ENCODE data around the gene DACT2. TPM values are rescaled to one million over a fixed set of nuclear protein-coding genes. Genes with fewer than 3 reads are reported as not detected.
"Not testable (repeated sequence)": the region's sequence is repeated elsewhere in the genome, so short reads cannot be mapped to it uniquely, and the experiment has no call there.

Gene DACT2
- total and polyA plus RNA-seq, 4 donors, result 0.25 to 2.8 (median 0.88) TPM

DNA sequence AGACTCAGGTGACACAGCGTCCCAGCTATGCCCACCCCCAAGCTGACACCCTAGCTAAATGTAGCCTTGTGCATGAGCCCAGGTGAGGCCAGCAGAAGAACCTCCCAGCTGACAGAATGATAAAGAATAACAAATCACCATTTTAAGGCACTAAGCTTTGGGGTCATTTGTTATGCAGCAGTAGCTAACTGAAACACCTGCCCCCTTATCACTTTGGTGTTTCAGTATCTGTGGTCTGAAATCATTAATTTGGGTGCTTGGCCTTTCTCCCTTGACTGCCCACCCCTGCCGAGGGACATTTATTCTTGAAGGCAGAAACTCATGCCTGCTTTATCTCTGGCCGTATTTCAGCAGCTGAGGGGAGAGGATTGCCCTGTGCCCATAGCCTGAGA lies 30.0 kb downstream of the DACT2 start:
- WGBS, result 77% methylated on average over 3 of the region's 3 CpGs
- Histone ChIP-seq H3K9ac (ENCODE audit: low read depth in 1 of 2, low read length in 2 of 2) (no peak overlapping the region), H3K4me3 (ENCODE audit: low read depth in 1 of 3, low read length in 3 of 3) (no peak overlapping the region), H3K36me3 (ENCODE audit: control insufficient read depth in 4 of 4, insufficient read depth in 3 of 4, low read depth in 1 of 4, low read length in 3 of 4) (no peaks in the 10 kb centered on the region), H3K9me3 (ENCODE audit: control insufficient read depth in 4 of 4, low read length in 3 of 4) (no peaks in the 10 kb centered on the region), H3K27ac (ENCODE audit: low read depth in 1 of 2, low read length in 2 of 2) (no peak overlapping the region), H3K27me3 (ENCODE audit: control insufficient read depth in 4 of 4, insufficient read depth in 4 of 4, low read length in 3 of 4) (no peaks in the 10 kb centered on the region), H3K4me1 (ENCODE audit: control insufficient read depth in 4 of 4, insufficient read depth in 4 of 4, low read length in 3 of 4) (no peaks in the 10 kb centered on the region)
- DNase-seq (ENCODE audit: low spot score), result no peak
- TF ChIP-seq, protein P1, sequence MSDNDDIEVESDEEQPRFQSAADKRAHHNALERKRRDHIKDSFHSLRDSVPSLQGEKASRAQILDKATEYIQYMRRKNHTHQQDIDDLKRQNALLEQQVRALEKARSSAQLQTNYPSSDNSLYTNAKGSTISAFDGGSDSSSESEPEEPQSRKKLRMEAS (IDR thresholded peaks at IDR 0.05), result no peak
- TF ChIP-seq RXRA (IDR thresholded peaks at IDR 0.05) (no peak), HNF4G (IDR thresholded peaks at IDR 0.05) (no peak), HNF4A (conservative IDR thresholded peaks at IDR 0.05) (no peak), FOXA1 (IDR thresholded peaks at IDR 0.05) (no peak), TAF1 (conservative IDR thresholded peaks at IDR 0.05) (no peak), SP1 (IDR thresholded peaks at IDR 0.05) (no peak), YY1 (IDR thresholded peaks at IDR 0.05) (no peak), FOXA2 (IDR thresholded peaks at IDR 0.05) (no peak), NR2F2 (IDR thresholded peaks at IDR 0.05) (no peak), GABPA (IDR thresholded peaks at IDR 0.05 in 1 of 2, conservative IDR thresholded peaks at IDR 0.05 in 1 of 2) (no peak)
- TF ChIP-seq, protein P2, sequence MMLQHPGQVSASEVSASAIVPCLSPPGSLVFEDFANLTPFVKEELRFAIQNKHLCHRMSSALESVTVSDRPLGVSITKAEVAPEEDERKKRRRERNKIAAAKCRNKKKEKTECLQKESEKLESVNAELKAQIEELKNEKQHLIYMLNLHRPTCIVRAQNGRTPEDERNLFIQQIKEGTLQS (IDR thresholded peaks at IDR 0.05), result no peak

DNA sequence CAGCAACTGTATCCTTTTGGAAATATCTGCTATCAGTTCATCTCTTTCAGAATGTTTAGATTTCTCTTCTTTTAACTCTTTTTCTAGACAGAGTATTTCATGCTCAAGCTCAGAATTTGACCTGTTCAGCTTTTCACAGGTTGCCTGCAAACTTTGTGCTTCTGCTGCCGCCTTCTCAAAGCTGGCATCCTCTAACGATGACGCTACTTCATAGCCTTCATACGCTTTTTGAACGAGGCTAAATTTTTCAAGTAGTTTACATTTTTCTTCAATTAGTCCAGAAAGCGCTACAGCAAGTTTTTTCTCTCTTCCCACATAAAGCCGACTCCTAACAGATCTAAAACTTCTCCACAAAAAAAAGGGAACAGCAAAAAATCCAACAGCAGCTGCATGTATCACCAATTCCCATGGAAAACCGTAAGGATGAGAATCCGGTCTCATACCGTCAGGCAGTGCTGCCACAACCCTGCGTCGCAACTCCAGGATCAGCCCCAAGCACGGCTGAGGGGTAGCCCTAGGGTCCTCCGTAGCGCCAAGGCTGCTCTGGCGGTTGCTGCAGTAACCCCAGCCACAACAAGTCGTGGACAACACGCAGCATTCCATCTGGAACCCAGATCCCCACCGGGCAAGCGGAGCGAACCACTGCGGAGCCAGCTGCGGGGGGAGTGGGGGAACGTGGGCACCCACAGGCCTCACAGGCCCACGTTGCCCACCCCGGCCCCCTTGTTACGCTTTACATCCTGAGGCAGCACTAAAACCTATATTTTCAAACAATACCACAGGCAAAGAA lies 30.6 kb downstream of the DACT2 start:
- no peak overlapping the region for H3K27ac ChIP-seq (ENCODE audit: low read depth in 1 of 2, low read length in 2 of 2)
- no peaks in the 10 kb centered on the region for H3K9me3 ChIP-seq (ENCODE audit: control insufficient read depth in 4 of 4, low read length in 3 of 4)
- H3K36me3 ChIP-seq (ENCODE audit: control insufficient read depth in 4 of 4, insufficient read depth in 3 of 4, low read depth in 1 of 4, low read length in 3 of 4), result no peaks in the 10 kb centered on the region
- H3K4me1 ChIP-seq (ENCODE audit: control insufficient read depth in 4 of 4, insufficient read depth in 4 of 4, low read length in 3 of 4), result no peaks in the 10 kb centered on the region
- 95% methylated on average over 27 of the region's 27 CpGs for WGBS
- no peak for TF ChIP-seq FOXA2 (IDR thresholded peaks at IDR 0.05)
- TF ChIP-seq FOXA1 (IDR thresholded peaks at IDR 0.05), result no peak
- no peak for TF ChIP-seq TAF1 (conservative IDR thresholded peaks at IDR 0.05)
- H3K4me3 ChIP-seq (ENCODE audit: low read depth in 1 of 3, low read length in 3 of 3), result no peak overlapping the region
- no peaks in the 10 kb centered on the region for H3K27me3 ChIP-seq (ENCODE audit: control insufficient read depth in 4 of 4, insufficient read depth in 4 of 4, low read length in 3 of 4)
- no peak overlapping the region for H3K9ac ChIP-seq (ENCODE audit: low read depth in 1 of 2, low read length in 2 of 2)
- DNase-seq (ENCODE audit: low spot score), result no peak

DNA sequence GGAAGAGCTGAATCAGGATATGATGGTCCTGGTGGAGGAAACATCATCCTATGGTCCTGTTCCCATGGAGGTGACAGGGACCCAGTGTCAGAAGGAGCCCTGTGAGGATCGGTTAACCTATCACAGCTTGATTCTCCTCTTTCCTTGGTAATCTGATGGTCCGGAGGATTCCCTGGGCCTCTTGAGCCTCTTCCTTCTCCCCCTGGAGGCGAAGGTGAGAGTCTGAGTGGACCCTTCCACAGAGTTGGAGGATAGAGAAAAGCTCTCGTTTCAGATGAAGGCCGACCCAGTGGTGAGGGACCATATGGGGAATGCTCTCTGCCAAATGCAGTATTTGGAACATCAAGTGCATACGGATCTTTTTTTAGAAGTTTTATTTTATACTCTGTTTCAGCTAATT lies 32.1 kb downstream of the DACT2 start:
- 87% methylated on average over 6 of the region's 6 CpGs for WGBS
- peaks cover 0 to 11% (median 6%) of the 10 kb centered on the region in 4 donors for H3K4me1 ChIP-seq (ENCODE audit: control insufficient read depth in 4 of 4, insufficient read depth in 4 of 4, low read length in 3 of 4)
- H3K36me3 ChIP-seq (ENCODE audit: control insufficient read depth in 4 of 4, insufficient read depth in 3 of 4, low read depth in 1 of 4, low read length in 3 of 4); H3K4me3 ChIP-seq (ENCODE audit: low read depth in 1 of 3, low read length in 3 of 3); H3K27me3 ChIP-seq (ENCODE audit: control insufficient read depth in 4 of 4, insufficient read depth in 4 of 4, low read length in 3 of 4); H3K9ac ChIP-seq (ENCODE audit: low read depth in 1 of 2, low read length in 2 of 2); DNase-seq (ENCODE audit: low spot score); H3K9me3 ChIP-seq (ENCODE audit: control insufficient read depth in 4 of 4, low read length in 3 of 4); H3K27ac ChIP-seq (ENCODE audit: low read depth in 1 of 2, low read length in 2 of 2): not testable (repeated sequence)

DNA sequence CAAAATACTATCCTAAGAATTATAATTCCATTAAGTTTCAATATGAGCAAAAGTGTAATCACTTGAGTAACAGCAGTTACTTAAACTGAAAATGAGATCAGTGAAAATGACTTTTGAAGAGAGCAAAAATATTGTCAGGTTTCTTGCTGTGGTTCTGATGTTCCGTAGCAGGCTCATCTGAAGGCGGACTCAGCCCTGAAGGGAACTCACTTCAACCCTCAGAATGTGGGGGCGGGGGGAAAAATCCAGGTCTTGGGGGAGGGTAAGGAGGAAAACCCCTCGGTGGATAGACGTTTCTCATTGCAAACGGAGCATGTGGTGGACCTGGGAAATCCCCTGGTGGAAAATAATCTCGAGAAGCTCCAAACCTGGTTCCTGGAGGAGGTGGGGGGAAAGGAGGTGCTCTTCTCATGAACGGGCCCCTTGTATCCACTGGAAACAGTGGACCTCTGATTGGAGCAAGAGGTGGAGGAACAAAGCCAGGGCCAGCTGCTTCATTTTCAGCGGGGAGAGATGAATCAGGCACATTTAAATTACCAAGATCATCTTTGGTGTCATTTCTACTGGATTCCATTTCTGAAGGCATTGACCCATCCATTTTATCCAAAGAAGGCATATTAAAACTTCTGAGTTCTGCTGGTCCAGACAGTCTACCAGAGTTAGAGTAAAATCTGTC lies 32.7 kb downstream of the DACT2 start:
- WGBS, result 86% methylated on average over 9 of the region's 9 CpGs
- DNase-seq (ENCODE audit: low spot score), result not testable (repeated sequence)

More for the DNA sequence above, 32.7 kb downstream of the DACT2 start:
- H3K27me3 ChIP-seq (ENCODE audit: control insufficient read depth in 4 of 4, insufficient read depth in 4 of 4, low read length in 3 of 4); H3K4me3 ChIP-seq (ENCODE audit: low read depth in 1 of 3, low read length in 3 of 3); H3K36me3 ChIP-seq (ENCODE audit: control insufficient read depth in 4 of 4, insufficient read depth in 3 of 4, low read depth in 1 of 4, low read length in 3 of 4); H3K9me3 ChIP-seq (ENCODE audit: control insufficient read depth in 4 of 4, low read length in 3 of 4); H3K27ac ChIP-seq (ENCODE audit: low read depth in 1 of 2, low read length in 2 of 2); H3K9ac ChIP-seq (ENCODE audit: low read depth in 1 of 2, low read length in 2 of 2): not testable (repeated sequence)
- peaks cover 0 to 15% (median 8%) of the 10 kb centered on the region in 4 donors for H3K4me1 ChIP-seq (ENCODE audit: control insufficient read depth in 4 of 4, insufficient read depth in 4 of 4, low read length in 3 of 4)

Measured in liver (tissue), 9 donors.